GM18909 (cell line): ENCODE results near the gene ARHGAP12.
"Not testable (repeated sequence)": the region's sequence is repeated elsewhere in the genome, so short reads cannot be mapped to it uniquely, and the experiment has no call there.

Source experiments
- ATAC-seq: cut with Tn5 transposase; IDR thresholded peaks from one replicate; pipeline ENCODE4 v1.9.1; 2021; ENCODE audit warnings: mild to moderate bottlenecking; ENCODE audit not compliant: unreplicated experiment, poor library complexity

The ARHGAP12 gene

GRCh38 chr10:31927565-31927883 is 1.1 kb downstream of the ARHGAP12 start:
- peak; percentile 4 for ATAC-seq

- no peak for ATAC-seq
Observed at GRCh38 chr10:31926765-31927564, 1.7 kb downstream of the ARHGAP12 start.

- no peak for ATAC-seq
Observed at GRCh38 chr10:31926160-31926559, 2.5 kb downstream of the ARHGAP12 start.

- no peak for ATAC-seq
Observed at GRCh38 chr10:31924833-31925232, 3.8 kb downstream of the ARHGAP12 start.

GRCh38 chr10:31923389-31923788 is 5.2 kb downstream of the ARHGAP12 start:
- ATAC-seq: no peak

GRCh38 chr10:31921031-31921430 is 7.6 kb downstream of the ARHGAP12 start:
- peak; percentile 68 for ATAC-seq

- ATAC-seq: peak; percentile 62
Observed at GRCh38 chr10:31920538-31920937, 8.1 kb downstream of the ARHGAP12 start.

- ATAC-seq: no peak
Observed at GRCh38 chr10:31918671-31919409, 9.8 kb downstream of the ARHGAP12 start.

- ATAC-seq: no peak
Observed at GRCh38 chr10:31914370-31914769, 14.3 kb downstream of the ARHGAP12 start.

- no peak for ATAC-seq
Observed at GRCh38 chr10:31912898-31913850, 15.5 kb downstream of the ARHGAP12 start.

GRCh38 chr10:31912289-31912688 is 16.3 kb downstream of the ARHGAP12 start:
- no peak for ATAC-seq

- ATAC-seq: no peak
Observed at GRCh38 chr10:31910016-31910415, 18.6 kb downstream of the ARHGAP12 start.

- no peak for ATAC-seq
Observed at GRCh38 chr10:31908157-31908556, 20.5 kb downstream of the ARHGAP12 start.

- no peak for ATAC-seq
Observed at GRCh38 chr10:31906039-31906438, 22.6 kb downstream of the ARHGAP12 start.

GRCh38 chr10:31905586-31905985 is 23.0 kb downstream of the ARHGAP12 start:
- ATAC-seq: no peak

- no peak for ATAC-seq
Observed at GRCh38 chr10:31902625-31903024, 26.0 kb downstream of the ARHGAP12 start.

GRCh38 chr10:31897506-31897905 is 31.1 kb downstream of the ARHGAP12 start:
- ATAC-seq: no peak

GRCh38 chr10:31896968-31897384 is 31.7 kb downstream of the ARHGAP12 start:
- ATAC-seq: no peak

GRCh38 chr10:31895722-31896121 is 32.9 kb downstream of the ARHGAP12 start:
- not testable (repeated sequence) for ATAC-seq

- no peak for ATAC-seq
Observed at GRCh38 chr10:31888442-31888841, 40.2 kb downstream of the ARHGAP12 start.

GRCh38 chr10:31887850-31888249 is 40.8 kb downstream of the ARHGAP12 start:
- no peak for ATAC-seq
